H9 (cell line): ENCODE data around the gene NEK6. TPM values are rescaled to one million over a fixed set of nuclear protein-coding genes. Genes with fewer than 3 reads are reported as not detected.

Experiments used
- DNase-seq: peaks from one replicate; pipeline ENCODE4 v3.0.0-alpha.2; 2017
- H2AFZ ChIP-seq: one replicate; pipeline ENCODE4 v1.6.1; 2013; ENCODE audit warnings: mild to moderate bottlenecking, low read length, control low read depth, moderate library complexity
- H2AK5ac ChIP-seq: 2 replicates; pipeline ENCODE4 v1.6.1; 2013; ENCODE audit warnings: low read length, control low read depth, mixed read lengths; ENCODE audit not compliant: insufficient read length
- H2BK120ac ChIP-seq: one replicate; pipeline ENCODE4 v1.6.1; 2013; ENCODE audit warnings: low read depth, mild to moderate bottlenecking, low read length, control low read depth, inconsistent platforms; ENCODE audit not compliant: poor library complexity, severe bottlenecking
- H2BK12ac ChIP-seq: 2 replicates; pipeline ENCODE4 v1.6.1; 2013; ENCODE audit warnings: low read length, control low read depth, mixed read lengths, low read depth; ENCODE audit not compliant: insufficient read length
- H2BK15ac ChIP-seq: 2 replicates; pipeline ENCODE4 v1.6.1; 2013; ENCODE audit warnings: low read depth, low read length, control low read depth
- H2BK20ac ChIP-seq: one replicate; pipeline ENCODE4 v1.6.1; 2013; ENCODE audit warnings: low read depth, mild to moderate bottlenecking, low read length, control low read depth, inconsistent platforms; ENCODE audit not compliant: poor library complexity, severe bottlenecking
- H2BK5ac ChIP-seq: 2 replicates; pipeline ENCODE4 v1.6.1; 2013; ENCODE audit warnings: low read length, control low read depth, mixed read lengths; ENCODE audit not compliant: insufficient read length
- H3K14ac ChIP-seq: 2 replicates; pipeline ENCODE4 v1.6.1; 2013; ENCODE audit warnings: low read length, control low read depth; ENCODE audit not compliant: insufficient read depth
- H3K18ac ChIP-seq: 2 replicates; pipeline ENCODE4 v1.6.1; 2013; ENCODE audit warnings: low read depth, mild to moderate bottlenecking, mixed read lengths, low read length, control low read depth; ENCODE audit not compliant: insufficient read length
- H3K23ac ChIP-seq: 2 replicates; pipeline ENCODE4 v1.6.1; 2013; ENCODE audit warnings: low read length, control low read depth, mixed read lengths, low read depth; ENCODE audit not compliant: insufficient read length
- H3K23me2 ChIP-seq: 2 replicates; pipeline ENCODE4 v1.6.1; 2013; ENCODE audit warnings: low read depth, mild to moderate bottlenecking, mixed read lengths, low read length, control low read depth; ENCODE audit not compliant: insufficient read length, poor library complexity, severe bottlenecking
- H3K27ac ChIP-seq: 2 replicates; pipeline ENCODE4 v1.5.1; 2013; ENCODE audit warnings: low read length, control low read depth, mixed read lengths, low read depth; ENCODE audit not compliant: insufficient read length
- H3K27me3 ChIP-seq: 2 replicates; pipeline ENCODE4 v1.6.1; 2013; ENCODE audit warnings: low read length, control low read depth, inconsistent platforms; ENCODE audit not compliant: insufficient read depth
- H3K4ac ChIP-seq: 2 replicates; pipeline ENCODE4 v1.6.1; 2013; ENCODE audit warnings: low read depth, mild to moderate bottlenecking, control low read depth, inconsistent platforms, low read length, moderate library complexity
- H3K4me1 ChIP-seq: 2 replicates; pipeline ENCODE4 v1.6.1; 2013; ENCODE audit warnings: low read length, control low read depth, inconsistent platforms; ENCODE audit not compliant: insufficient read depth
- H3K4me2 ChIP-seq: 2 replicates; pipeline ENCODE4 v1.6.1; 2013; ENCODE audit warnings: low read length, control low read depth, mixed read lengths; ENCODE audit not compliant: insufficient read length, insufficient read depth
- H3K56ac ChIP-seq: 2 replicates; pipeline ENCODE4 v1.6.1; 2013; ENCODE audit warnings: low read depth, mild to moderate bottlenecking, mixed read lengths, low read length, control low read depth; ENCODE audit not compliant: insufficient read length
- H3K79me1 ChIP-seq: 2 replicates; pipeline ENCODE4 v1.6.1; 2013; ENCODE audit warnings: low read depth, mild to moderate bottlenecking, moderate library complexity, low read length, control low read depth, inconsistent platforms; ENCODE audit not compliant: insufficient read depth, poor library complexity, severe bottlenecking
- H3K79me2 ChIP-seq: 2 replicates; pipeline ENCODE4 v1.6.1; 2013; ENCODE audit warnings: low read length, control low read depth, inconsistent platforms; ENCODE audit not compliant: insufficient read depth
- H3K9ac ChIP-seq: 2 replicates; pipeline ENCODE4 v1.6.1; 2013; ENCODE audit warnings: low read length, control low read depth, mixed read lengths; ENCODE audit not compliant: insufficient read length; ENCODE audit errors: extremely low read depth
- H3K9me3 ChIP-seq: one replicate; pipeline ENCODE4 v1.6.1; 2013; ENCODE audit warnings: low read depth, low read length, inconsistent platforms; ENCODE audit not compliant: control insufficient read depth
- H3T11ph ChIP-seq: one replicate; pipeline ENCODE4 v1.6.1; 2013; ENCODE audit warnings: mild to moderate bottlenecking, low read length, control low read depth, inconsistent platforms
- H4K20me1 ChIP-seq: one replicate; pipeline ENCODE4 v1.6.1; 2013; ENCODE audit not compliant: control insufficient read depth, insufficient read length, insufficient read depth
- H4K5ac ChIP-seq: 2 replicates; pipeline ENCODE4 v1.6.1; 2013; ENCODE audit warnings: low read depth, mild to moderate bottlenecking, mixed read lengths, low read length, control low read depth; ENCODE audit not compliant: insufficient read length
- H4K8ac ChIP-seq: replicated peaks from 2 replicates; pipeline ENCODE4 v1.6.1; 2013; ENCODE audit warnings: low read length, control low read depth, mixed read lengths, low read depth; ENCODE audit not compliant: insufficient read length
- H4K91ac ChIP-seq: 2 replicates; pipeline ENCODE4 v1.6.1; 2013; ENCODE audit warnings: low read depth, mild to moderate bottlenecking, moderate library complexity, mixed read lengths, low read length, control low read depth; ENCODE audit not compliant: insufficient read length
- H3K27ac Mint-ChIP-seq, 3 experiments: 2 replicates in 2 of 3; 3 replicates in 1 of 3; pipeline ENCODE4 v1.8.0; 2020 to 2021; ENCODE audit warnings: mixed read lengths in 3 of 3, mild to moderate bottlenecking in 1 of 3, moderate library complexity in 1 of 3
- H3K27me3 Mint-ChIP-seq: 2 replicates; pipeline ENCODE4 v1.8.0; 2021; ENCODE audit warnings: low read depth, mild to moderate bottlenecking, moderate library complexity, mixed read lengths
- H3K36me3 Mint-ChIP-seq, 3 experiments: 2 replicates in 2 of 3; 3 replicates in 1 of 3; pipeline ENCODE4 v1.8.0; 2020 to 2021; ENCODE audit warnings: low read depth in 3 of 3, mixed read lengths in 3 of 3; ENCODE audit not compliant: insufficient read depth in 1 of 3
- H3K4me1 Mint-ChIP-seq, 2 experiments: 2 replicates each; pipeline ENCODE4 v1.8.0; 2020; ENCODE audit warnings: mixed read lengths in 2 of 2
- H3K4me3 Mint-ChIP-seq, 2 experiments: 2 replicates in 1 of 2; 3 replicates in 1 of 2; pipeline ENCODE4 v1.8.0; 2020 to 2021; ENCODE audit warnings: mild to moderate bottlenecking in 2 of 2, mixed read lengths in 2 of 2, moderate library complexity in 1 of 2
- H3K9me3 Mint-ChIP-seq, 2 experiments: 2 replicates in 1 of 2; 3 replicates in 1 of 2; pipeline ENCODE4 v1.8.0; 2020; ENCODE audit warnings: mild to moderate bottlenecking in 2 of 2, mixed read lengths in 2 of 2, moderate library complexity in 1 of 2
- WGBS: extraction: QIAGEN DNeasy Blood & Tissue Kit; methylation state at CpG from one replicate; pipeline ENCODE4 v1.1.7; 2013; ENCODE audit warnings: missing lambda C conversion rate, low lambda C conversion rate, mixed read lengths; ENCODE audit not compliant: insufficient read length; ENCODE audit errors: extremely low coverage; 5-methylcytosine and 5-hydroxymethylcytosine counted together
- total RNA-seq: library from RNA; stranded (reverse); gene quantifications from 2 replicates; pipeline ENCODE4 v1.2.1, GENCODE V29; 2021
- TF ChIP-seq, protein P1 (sequence below): fragments of 200-600 bp; sonication (generic); conservative IDR thresholded peaks from 3 replicates; pipeline ENCODE4 v1.8.0; 2021; ENCODE audit warnings: antibody characterized with exemption, mild to moderate bottlenecking

The NEK6 gene
- total RNA-seq, 1 experiment from 2014 or later = 14.3 TPM

DNA sequence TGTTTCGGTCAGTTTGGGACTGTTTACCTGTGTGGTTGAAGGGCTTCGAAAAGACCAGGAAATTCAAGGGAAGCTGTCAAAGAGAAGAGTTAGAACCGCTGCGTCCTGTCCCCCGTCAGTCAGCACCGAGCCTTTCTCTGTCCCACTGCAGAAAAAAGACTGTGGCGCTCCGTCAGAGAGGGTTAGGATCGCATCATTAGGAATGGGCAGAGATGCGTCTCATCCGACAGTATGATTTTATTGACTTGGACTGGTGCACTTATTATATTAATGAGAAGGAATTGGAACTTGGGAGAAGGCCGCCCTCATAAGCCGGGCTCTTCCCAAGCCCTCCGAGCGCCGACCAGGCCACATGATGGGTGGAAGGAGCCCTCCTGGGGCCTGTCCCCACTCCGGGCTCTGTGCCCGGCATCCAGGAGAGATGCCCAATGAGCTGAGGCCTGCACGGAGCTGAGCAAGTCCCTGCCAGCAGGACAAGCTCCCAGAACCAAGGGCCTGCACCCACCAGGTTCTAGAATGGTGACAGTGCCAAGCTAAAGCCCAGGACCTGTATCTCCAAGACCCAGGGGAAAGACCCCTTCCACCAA is 71.5 kb downstream of the NEK6 start:
- H2BK5ac ChIP-seq = no peak overlapping the region
- H3K4me1 ChIP-seq = no peaks in the 10 kb centered on the region
- no peak overlapping the region for H3K23ac ChIP-seq
- H4K8ac ChIP-seq = no peak overlapping the region
- H2BK20ac ChIP-seq = no peak overlapping the region
- TF ChIP-seq, protein P1, sequence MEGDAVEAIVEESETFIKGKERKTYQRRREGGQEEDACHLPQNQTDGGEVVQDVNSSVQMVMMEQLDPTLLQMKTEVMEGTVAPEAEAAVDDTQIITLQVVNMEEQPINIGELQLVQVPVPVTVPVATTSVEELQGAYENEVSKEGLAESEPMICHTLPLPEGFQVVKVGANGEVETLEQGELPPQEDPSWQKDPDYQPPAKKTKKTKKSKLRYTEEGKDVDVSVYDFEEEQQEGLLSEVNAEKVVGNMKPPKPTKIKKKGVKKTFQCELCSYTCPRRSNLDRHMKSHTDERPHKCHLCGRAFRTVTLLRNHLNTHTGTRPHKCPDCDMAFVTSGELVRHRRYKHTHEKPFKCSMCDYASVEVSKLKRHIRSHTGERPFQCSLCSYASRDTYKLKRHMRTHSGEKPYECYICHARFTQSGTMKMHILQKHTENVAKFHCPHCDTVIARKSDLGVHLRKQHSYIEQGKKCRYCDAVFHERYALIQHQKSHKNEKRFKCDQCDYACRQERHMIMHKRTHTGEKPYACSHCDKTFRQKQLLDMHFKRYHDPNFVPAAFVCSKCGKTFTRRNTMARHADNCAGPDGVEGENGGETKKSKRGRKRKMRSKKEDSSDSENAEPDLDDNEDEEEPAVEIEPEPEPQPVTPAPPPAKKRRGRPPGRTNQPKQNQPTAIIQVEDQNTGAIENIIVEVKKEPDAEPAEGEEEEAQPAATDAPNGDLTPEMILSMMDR = no peak
- no CpG with 5 or more reads among the region's 19 CpGs for WGBS
- H3K27ac Mint-ChIP-seq = no peak overlapping the region
- DNase-seq = no peak
- no peak overlapping the region for H2BK15ac ChIP-seq
- peaks cover 0 to 4% (median 0%) of the 10 kb centered on the region in 3 experiments; a peak in 1 of 7 replicates for H3K36me3 Mint-ChIP-seq
- H3K79me1 ChIP-seq = no peaks in the 10 kb centered on the region
- no peak overlapping the region for H3T11ph ChIP-seq
- H3K4me2 ChIP-seq = no peak overlapping the region
- H3K9me3 ChIP-seq = no peaks in the 10 kb centered on the region
- no peak overlapping the region for H3K56ac ChIP-seq
- H2BK120ac ChIP-seq = no peak overlapping the region
- no peak overlapping the region for H3K14ac ChIP-seq
- no peak overlapping the region for H4K5ac ChIP-seq
- H3K79me2 ChIP-seq = no peaks in the 10 kb centered on the region
- H2BK12ac ChIP-seq = no peak overlapping the region
- no peak overlapping the region for H2AFZ ChIP-seq
- no peak overlapping the region for H3K18ac ChIP-seq
- H4K91ac ChIP-seq = no peak overlapping the region
- H3K23me2 ChIP-seq = no peaks in the 10 kb centered on the region
- peaks cover 8 to 11% of the 10 kb centered on the region in 2 experiments; a peak in 3 of 4 replicates for H3K4me1 Mint-ChIP-seq
- H3K4ac ChIP-seq = no peak overlapping the region
- no peak overlapping the region for H2AK5ac ChIP-seq
- H3K9me3 Mint-ChIP-seq = no peaks in the 10 kb centered on the region
- no peak overlapping the region for H3K27ac ChIP-seq
- no peaks in the 10 kb centered on the region for H4K20me1 ChIP-seq
- H3K4me3 Mint-ChIP-seq = no peak overlapping the region
- H3K9ac ChIP-seq = no peak overlapping the region
- no peaks in the 10 kb centered on the region for H3K27me3 Mint-ChIP-seq
- no peaks in the 10 kb centered on the region for H3K27me3 ChIP-seq
